GM12878 (cell line): ENCODE data around the gene RASAL2. TPM values are rescaled to one million over a fixed set of nuclear protein-coding genes. Genes with fewer than 3 reads are reported as not detected.

Source experiments
- ATAC-seq: fragments of 200-7000 bp; cut with Tn5 transposase; 3 replicates; pipeline ENCODE4 v1.9.1; 2020; ENCODE audit warnings: mild to moderate bottlenecking, moderate library complexity
- BruUV-seq: library from RNA; stranded (reverse); fragments of 400-500 nt; replicated peaks from 2 replicates; lab custom pipeline; 2021; lab: Mats Ljungman, UMichigan
- CTCF ChIA-PET: fragments of 300-600 bp; sonication (Branson Sonifier 250); formaldehyde crosslinking; extraction: SDS; loops from one replicate; lab custom pipeline; 2021; ENCODE audit warnings: inconsistent platforms; lab: Yijun Ruan, JAX
- POLR2A ChIA-PET: fragments of 350-600 bp; formaldehyde crosslinking; extraction: SDS; loops from one replicate; lab custom pipeline; 2021; ENCODE audit warnings: inconsistent platforms; lab: Charles Lee
- RAD21 ChIA-PET: fragments of 300-600 bp; sonication (Branson Sonifier 250); formaldehyde crosslinking; loops from one replicate; lab custom pipeline; 2023; ENCODE audit warnings: antibody characterized with exemption; ENCODE audit not compliant: unreplicated experiment; lab: Charles Lee
- SMC1A ChIA-PET: fragments of 300-600 bp; sonication (Branson Sonifier 250); formaldehyde crosslinking; loops from one replicate; lab custom pipeline; 2023; ENCODE audit not compliant: unreplicated experiment, uncharacterized antibody; lab: Charles Lee
- DNase-seq: peaks from one replicate; pipeline ENCODE4 v3.0.0-alpha.2; 2011; ENCODE audit warnings: low read depth, low spot score
- FAIRE-seq: peaks from 3 replicates; lab custom pipeline; 2011; peaks lifted over from hg19 to GRCh38; lab: Jason Lieb, UNC
- H2AFZ ChIP-seq: 2 replicates; pipeline ENCODE4 v1.6.0; 2011; ENCODE audit warnings: low read depth, low read length, control low read depth; ENCODE audit not compliant: control insufficient read depth
- H3K27ac ChIP-seq: 2 replicates; pipeline ENCODE4 v1.5.1; 2011; ENCODE audit warnings: control low read depth; ENCODE audit not compliant: control insufficient read depth, insufficient read depth
- H3K27me3 ChIP-seq, 2 experiments: replicated peaks in 1 of 2; 2 replicates each; pipeline versions ENCODE4 v1.6.0 to v1.6.1; 2011; ENCODE audit warnings: low read length in 1 of 2; ENCODE audit not compliant: control insufficient read depth in 2 of 2, insufficient read depth in 2 of 2
- H3K36me3 ChIP-seq, 2 experiments: 2 replicates each; pipeline ENCODE4 v1.5.1; 2011; ENCODE audit warnings: low read length in 1 of 2; ENCODE audit not compliant: control insufficient read depth in 2 of 2, insufficient read depth in 2 of 2
- H3K4me1 ChIP-seq: 2 replicates; pipeline ENCODE4 v1.6.1; 2011; ENCODE audit warnings: mild to moderate bottlenecking, low read length, moderate library complexity, mixed read lengths; ENCODE audit not compliant: control insufficient read depth, insufficient read depth
- H3K4me2 ChIP-seq: 2 replicates; pipeline ENCODE4 v1.6.0; 2011; ENCODE audit warnings: control low read depth; ENCODE audit not compliant: control insufficient read depth, insufficient read depth
- H3K4me3 ChIP-seq: fragments of 200-600 bp; sonication (generic); 2 replicates; pipeline ENCODE4 v1.5.1; 2016
- H3K79me2 ChIP-seq: 2 replicates; pipeline ENCODE4 v1.6.0; 2011; ENCODE audit warnings: low read length; ENCODE audit not compliant: control insufficient read depth, insufficient read depth
- H3K9ac ChIP-seq: 2 replicates; pipeline ENCODE4 v1.8.0; 2011; ENCODE audit warnings: low read length, control low read depth, mixed read lengths; ENCODE audit not compliant: control insufficient read depth, insufficient read depth
- H3K9me3 ChIP-seq: replicated peaks from 3 replicates; pipeline ENCODE4 v1.5.1; 2011; ENCODE audit warnings: mild to moderate bottlenecking, low read length; ENCODE audit not compliant: control insufficient read depth, insufficient read depth
- H4K20me1 ChIP-seq: 2 replicates; pipeline ENCODE4 v1.6.0; 2011; ENCODE audit not compliant: control insufficient read depth, insufficient read depth
- BCL11A ChIP-seq: IDR thresholded peaks from 2 replicates; pipeline ENCODE4 v1.6.1; 2011; ENCODE audit warnings: low read depth, low read length
- CBX3 ChIP-seq: fragments of 200-600 bp; sonication (generic); IDR thresholded peaks from 2 replicates; pipeline ENCODE4 v1.6.1; 2016; ENCODE audit warnings: low read depth, borderline replicate concordance
- CREB1 ChIP-seq: IDR thresholded peaks from 2 replicates; pipeline ENCODE4 v1.6.1; 2012; ENCODE audit warnings: low read depth, mild to moderate bottlenecking, inconsistent platforms
- IKZF2 ChIP-seq, 2 experiments: fragments of 450-650 bp; IDR thresholded peaks; 2 replicates each; pipeline ENCODE4 v1.6.1; 2017; ENCODE audit warnings: mild to moderate bottlenecking in 2 of 2, moderate library complexity in 2 of 2
- NFIC ChIP-seq: IDR thresholded peaks from 2 replicates; pipeline ENCODE4 v1.6.1; 2012; ENCODE audit warnings: low read depth, mild to moderate bottlenecking, inconsistent platforms, low read length, moderate library complexity
- NRF1 ChIP-seq: conservative IDR thresholded peaks from 2 replicates; pipeline ENCODE4 v1.6.1; 2011; ENCODE audit warnings: mild to moderate bottlenecking, low read depth, low read length, improper control_type of control experiment
- RAD51 ChIP-seq: fragments of 450-650 bp; IDR thresholded peaks from 2 replicates; pipeline ENCODE4 v1.6.1; 2016; ENCODE audit warnings: moderate library complexity, mild to moderate bottlenecking, inconsistent platforms
- STAT3 ChIP-seq: IDR thresholded peaks from 2 replicates; pipeline ENCODE4 v1.6.1; 2011; ENCODE audit warnings: low read depth, low read length, improper control_type of control experiment
- TAF1 ChIP-seq: IDR thresholded peaks from 2 replicates; pipeline ENCODE4 v1.6.1; 2011; ENCODE audit warnings: mild to moderate bottlenecking, low read depth, low read length, borderline replicate concordance
- YY1 ChIP-seq: IDR thresholded peaks from 2 replicates; pipeline ENCODE4 v1.6.1; 2011; ENCODE audit warnings: low read depth, mild to moderate bottlenecking, low read length
- ZNF384 ChIP-seq: IDR thresholded peaks from 2 replicates; pipeline ENCODE4 v1.6.1; 2012; ENCODE audit warnings: low read depth, mild to moderate bottlenecking, low read length, improper control_type of control experiment, borderline replicate concordance
- ZNF622 ChIP-seq: fragments of 450-650 bp; IDR thresholded peaks from 2 replicates; pipeline ENCODE4 v1.6.1; 2017; ENCODE audit warnings: mild to moderate bottlenecking, inconsistent platforms
- ZZZ3 ChIP-seq: IDR thresholded peaks from 2 replicates; pipeline ENCODE4 v1.6.1; 2011; ENCODE audit warnings: low read depth; ENCODE audit not compliant: control insufficient read depth, insufficient read length
- WGBS: methylation state at CpG from one replicate; pipeline ENCODE4 v1.1.6; 2016; ENCODE audit warnings: low lambda C conversion rate; ENCODE audit not compliant: insufficient replicate concordance, insufficient coverage; ENCODE audit errors: missing lambda C conversion rate; 5-methylcytosine and 5-hydroxymethylcytosine counted together
- in situ Hi-C: fragments of 300-500 bp; cut with MboI; formaldehyde crosslinking; loops from 9 replicates; pipeline ENCODE4 v1.14.3; 2018; ENCODE audit warnings: mixed read lengths
- intact Hi-C: fragments of 100-400 bp; cut with micrococcal nuclease; formaldehyde crosslinking; loops from one replicate; pipeline ENCODE4 v1.14.2; 2022; ENCODE audit not compliant: unreplicated experiment
- polyA plus RNA-seq, 11 experiments: library from polyadenylated mRNA; depleted of rRNA in 4 of 11; unstranded in 6 of 11; stranded (reverse) in 5 of 11; fragments of >200 nt; fragmentation: Nextera tagmentation in 4 of 11; fragmentation: Illumina TruSeq in 1 of 11; extraction: Ambion mirVana in 4 of 11; extraction: Trizol in 1 of 11; gene quantifications; 1 replicate in 1 of 11; 2 replicates in 10 of 11; pipeline versions ENCODE4 v1.2.1 to v1.2.3, GENCODE V29; 2011 to 2016; ENCODE audit warnings: inconsistent platforms in 2 of 11, missing spikeins in 2 of 11, low read depth in 1 of 11
- total RNA-seq, 4 experiments: library from RNA; depleted of rRNA in 3 of 4; stranded (reverse); fragments of >200 nt in 3 of 4; fragmentation: Illumina TruSeq in 1 of 4; extraction: Trizol in 1 of 4; gene quantifications; 2 replicates each; pipeline versions ENCODE4 v1.2.1 to v1.2.3, GENCODE V29; 2013 to 2021
- TF ChIP-seq, protein P1 (sequence below): IDR thresholded peaks from 2 replicates; pipeline ENCODE4 v1.6.1; 2011; ENCODE audit warnings: mild to moderate bottlenecking, low read depth, low read length, moderate library complexity; ENCODE audit not compliant: insufficient replicate concordance
- TF ChIP-seq, protein P2 (sequence below): fragments of 450-650 bp; IDR thresholded peaks from 2 replicates; pipeline ENCODE4 v1.6.1; 2017; ENCODE audit warnings: mild to moderate bottlenecking, moderate library complexity

Gene RASAL2
- total and polyA plus RNA-seq, 10 of the 15 experiments (the other 5 are each of a cell fraction or from before 2014, with no cell fraction given), result 0.02 to 6.9 (median 0.17) TPM; not detected in 1

GRCh38 chr1:178464141-178464540 lies 370.2 kb downstream of the RASAL2 start:
- RAD21 ChIA-PET, result no interaction called here
- no peaks in the 10 kb centered on the region for H3K9me3 ChIP-seq
- in situ Hi-C loops, result no loop called here
- SMC1A ChIA-PET, result interaction anchor here (0.6 to 1.3 kb wide), 4 partner anchors 11 to 719 kb away, joined by 3 to 4 read pairs (median 4); no protein-coding TSS in a partner anchor
- FAIRE-seq, result no peak
- intact Hi-C loops, result no loop called here
- CTCF ChIA-PET, result interaction anchor here (1.1 kb wide), 2 partner anchors 20 to 164 kb away, joined by 3 to 4 read pairs; no protein-coding TSS in a partner anchor
- H3K79me2 ChIP-seq, result no peaks in the 10 kb centered on the region
- TF ChIP-seq CBX3, result no peak
- no peak for TF ChIP-seq YY1
- H3K9ac ChIP-seq, result no peak overlapping the region
- peak; percentile 41 for ATAC-seq
- BruUV-seq, result no TSS peak
- H3K4me3 ChIP-seq, result no peak overlapping the region
- DNase-seq, result no peak
- H3K36me3 ChIP-seq, result no peaks in the 10 kb centered on the region
- H3K4me1 ChIP-seq, result no peaks in the 10 kb centered on the region
- no peak overlapping the region for H2AFZ ChIP-seq
- 0% methylated on average over 1 of the region's 1 CpG for WGBS
- no peak overlapping the region for H3K4me2 ChIP-seq
- no peak overlapping the region for H3K27ac ChIP-seq
- POLR2A ChIA-PET, result no interaction called here
- no peaks in the 10 kb centered on the region for H3K27me3 ChIP-seq
- H4K20me1 ChIP-seq, result no peaks in the 10 kb centered on the region

- no peak for FAIRE-seq
- SMC1A ChIA-PET, result interaction anchor here (0.6 to 1.3 kb wide), 4 partner anchors 11 to 718 kb away, joined by 3 to 4 read pairs (median 4); no protein-coding TSS in a partner anchor
- RAD21 ChIA-PET, result no interaction called here
- TF ChIP-seq NFIC, result no peak
- TF ChIP-seq RAD51, result no peak
- TF ChIP-seq NRF1, result no peak
- no peak for TF ChIP-seq TAF1
- no peak for TF ChIP-seq ZNF622
- TF ChIP-seq ZZZ3, result no peak
- no peak for TF ChIP-seq BCL11A
- TF ChIP-seq IKZF2 (IDR thresholded peaks at IDR 0.05), result no peak
- no peak for TF ChIP-seq CREB1
- TF ChIP-seq, protein P1, sequence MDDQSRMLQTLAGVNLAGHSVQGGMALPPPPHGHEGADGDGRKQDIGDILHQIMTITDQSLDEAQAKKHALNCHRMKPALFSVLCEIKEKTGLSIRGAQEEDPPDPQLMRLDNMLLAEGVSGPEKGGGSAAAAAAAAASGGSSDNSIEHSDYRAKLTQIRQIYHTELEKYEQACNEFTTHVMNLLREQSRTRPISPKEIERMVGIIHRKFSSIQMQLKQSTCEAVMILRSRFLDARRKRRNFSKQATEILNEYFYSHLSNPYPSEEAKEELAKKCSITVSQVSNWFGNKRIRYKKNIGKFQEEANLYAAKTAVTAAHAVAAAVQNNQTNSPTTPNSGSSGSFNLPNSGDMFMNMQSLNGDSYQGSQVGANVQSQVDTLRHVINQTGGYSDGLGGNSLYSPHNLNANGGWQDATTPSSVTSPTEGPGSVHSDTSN, result no peak
- TF ChIP-seq ZNF384, result no peak
- TF ChIP-seq, protein P2, sequence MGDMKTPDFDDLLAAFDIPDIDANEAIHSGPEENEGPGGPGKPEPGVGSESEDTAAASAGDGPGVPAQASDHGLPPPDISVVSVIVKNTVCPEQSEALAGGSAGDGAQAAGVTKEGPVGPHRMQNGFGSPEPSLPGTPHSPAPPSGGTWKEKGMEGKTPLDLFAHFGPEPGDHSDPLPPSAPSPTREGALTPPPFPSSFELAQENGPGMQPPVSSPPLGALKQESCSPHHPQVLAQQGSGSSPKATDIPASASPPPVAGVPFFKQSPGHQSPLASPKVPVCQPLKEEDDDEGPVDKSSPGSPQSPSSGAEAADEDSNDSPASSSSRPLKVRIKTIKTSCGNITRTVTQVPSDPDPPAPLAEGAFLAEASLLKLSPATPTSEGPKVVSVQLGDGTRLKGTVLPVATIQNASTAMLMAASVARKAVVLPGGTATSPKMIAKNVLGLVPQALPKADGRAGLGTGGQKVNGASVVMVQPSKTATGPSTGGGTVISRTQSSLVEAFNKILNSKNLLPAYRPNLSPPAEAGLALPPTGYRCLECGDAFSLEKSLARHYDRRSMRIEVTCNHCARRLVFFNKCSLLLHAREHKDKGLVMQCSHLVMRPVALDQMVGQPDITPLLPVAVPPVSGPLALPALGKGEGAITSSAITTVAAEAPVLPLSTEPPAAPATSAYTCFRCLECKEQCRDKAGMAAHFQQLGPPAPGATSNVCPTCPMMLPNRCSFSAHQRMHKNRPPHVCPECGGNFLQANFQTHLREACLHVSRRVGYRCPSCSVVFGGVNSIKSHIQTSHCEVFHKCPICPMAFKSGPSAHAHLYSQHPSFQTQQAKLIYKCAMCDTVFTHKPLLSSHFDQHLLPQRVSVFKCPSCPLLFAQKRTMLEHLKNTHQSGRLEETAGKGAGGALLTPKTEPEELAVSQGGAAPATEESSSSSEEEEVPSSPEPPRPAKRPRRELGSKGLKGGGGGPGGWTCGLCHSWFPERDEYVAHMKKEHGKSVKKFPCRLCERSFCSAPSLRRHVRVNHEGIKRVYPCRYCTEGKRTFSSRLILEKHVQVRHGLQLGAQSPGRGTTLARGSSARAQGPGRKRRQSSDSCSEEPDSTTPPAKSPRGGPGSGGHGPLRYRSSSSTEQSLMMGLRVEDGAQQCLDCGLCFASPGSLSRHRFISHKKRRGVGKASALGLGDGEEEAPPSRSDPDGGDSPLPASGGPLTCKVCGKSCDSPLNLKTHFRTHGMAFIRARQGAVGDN, result no peak
- no peak for TF ChIP-seq STAT3
These were observed 370.7 kb downstream of the RASAL2 start for GRCh38 chr1:178464566-178464965.

More at GRCh38 chr1:178464566-178464965, 370.7 kb downstream of the RASAL2 start:
- no peak overlapping the region for H2AFZ ChIP-seq
- in situ Hi-C loops, result no loop called here
- H3K9ac ChIP-seq, result no peak overlapping the region
- POLR2A ChIA-PET, result no interaction called here
- intact Hi-C loops, result no loop called here
- H3K27me3 ChIP-seq, result no peaks in the 10 kb centered on the region
- H3K4me1 ChIP-seq, result no peaks in the 10 kb centered on the region
- DNase-seq (no peak), ATAC-seq (no peak)
- CTCF ChIA-PET, result interaction anchor here (1.1 to 1.3 kb wide), 3 partner anchors 21 to 164 kb away, joined by 3 to 6 read pairs (median 4); no protein-coding TSS in a partner anchor
- no peak overlapping the region for H3K4me3 ChIP-seq
- H3K9me3 ChIP-seq, result no peaks in the 10 kb centered on the region
- no peaks in the 10 kb centered on the region for H3K36me3 ChIP-seq
- H3K27ac ChIP-seq, result no peak overlapping the region
- H4K20me1 ChIP-seq, result no peaks in the 10 kb centered on the region
- H3K4me2 ChIP-seq, result no peak overlapping the region
- BruUV-seq, result no TSS peak
- no peaks in the 10 kb centered on the region for H3K79me2 ChIP-seq
